H1 (cell line): ENCODE measurements around the gene DCAF4. TPM values are rescaled to one million over a fixed set of nuclear protein-coding genes. Genes with fewer than 3 reads are reported as not detected.

ENCODE experiments used
- polyA plus RNA-seq, 7 experiments: library from polyadenylated mRNA; depleted of rRNA in 3 of 7; stranded (reverse) in 5 of 7; unstranded in 2 of 7; fragments of >200 nt in 5 of 7; fragments of 200-250 nt in 2 of 7; gene quantifications; 1 replicate in 5 of 7; 2 replicates in 1 of 7; 4 replicates in 1 of 7; pipeline versions ENCODE4 v1.2.1 to v1.2.3, GENCODE V29; 2011 to 2013; ENCODE audit warnings: missing spikeins in 2 of 7, mixed read lengths in 2 of 7
- total RNA-seq: library from RNA; stranded (reverse); fragmentation: NEBNext Ultra II Directional; extraction: Animal tissue kit (Norgen Biotek cat#: 25700); gene quantifications from 2 replicates; pipeline ENCODE4 v1.2.1, GENCODE V29; 2021
- TF ChIP-seq, protein P1 (sequence below): IDR thresholded peaks from 2 replicates; pipeline ENCODE4 v1.6.1; 2012; ENCODE audit warnings: inconsistent platforms

DCAF4 gene
- total and polyA plus RNA-seq, 2 of the 8 experiments (the other 6 are each of a cell fraction or from before 2014, with no cell fraction given): 17.0 to 21.1 TPM

DNA sequence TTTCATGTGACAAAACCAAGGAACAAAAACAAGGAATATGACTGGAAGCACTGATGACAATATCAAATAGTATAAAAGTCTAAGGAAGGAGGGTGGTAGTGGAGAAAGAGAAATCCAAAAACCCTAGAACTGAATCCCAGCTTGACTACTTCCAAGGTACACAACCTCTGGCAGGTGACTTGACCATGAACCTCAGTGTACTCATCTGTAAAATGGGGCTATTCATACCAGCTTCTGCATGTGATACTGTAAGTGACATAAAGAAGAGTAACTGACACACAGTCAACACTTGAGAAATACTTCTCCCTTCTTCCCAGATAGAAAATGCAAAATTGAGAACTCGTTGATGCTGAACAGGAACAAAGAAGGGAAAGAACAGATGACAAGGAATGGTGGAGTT is 22.0 kb upstream of the DCAF4 start (continued):
- TF ChIP-seq, protein P1, sequence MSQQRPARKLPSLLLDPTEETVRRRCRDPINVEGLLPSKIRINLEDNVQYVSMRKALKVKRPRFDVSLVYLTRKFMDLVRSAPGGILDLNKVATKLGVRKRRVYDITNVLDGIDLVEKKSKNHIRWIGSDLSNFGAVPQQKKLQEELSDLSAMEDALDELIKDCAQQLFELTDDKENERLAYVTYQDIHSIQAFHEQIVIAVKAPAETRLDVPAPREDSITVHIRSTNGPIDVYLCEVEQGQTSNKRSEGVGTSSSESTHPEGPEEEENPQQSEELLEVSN: no peak
